B cell (primary cell): Measurements from ENCODE around the gene PPP6R2. TPM values are rescaled to one million over a fixed set of nuclear protein-coding genes. Genes with fewer than 3 reads are reported as not detected.
A peak's percentile ranks its signal among the peaks of the same experiment; 100 is the strongest.

ENCODE experiments used
- ATAC-seq: fragments of 200-7000 bp; cut with Tn5 transposase; one replicate; pipeline ENCODE4 v1.10.0; 2021; ENCODE audit warnings: low read depth, mild to moderate bottlenecking, moderate number of reproducible peaks, moderate library complexity
- CTCF ChIA-PET: fragments of 350-600 bp; sonication (Branson Sonifier 250); formaldehyde crosslinking; loops from one replicate; lab custom pipeline; 2021; ENCODE audit warnings: antibody characterized with exemption, inconsistent platforms; lab: Charles Lee
- POLR2A ChIA-PET: fragments of 350-600 bp; sonication (Branson Sonifier 250); formaldehyde crosslinking; loops from one replicate; lab custom pipeline; 2021; ENCODE audit warnings: antibody characterized with exemption; lab: Charles Lee
- DNase-seq: peaks from one replicate; pipeline ENCODE4 v3.0.0; 2013
- H2AFZ ChIP-seq: 2 replicates; pipeline ENCODE4 v1.6.1; 2012; ENCODE audit warnings: mild to moderate bottlenecking, low read depth, low read length; ENCODE audit not compliant: insufficient read depth, poor library complexity, severe bottlenecking
- H3K27ac ChIP-seq, 2 donors: 1 replicate in 1 of 2; 2 replicates in 1 of 2; pipeline ENCODE4 v1.5.1; 2012 to 2013; ENCODE audit warnings: low read length in 2 of 2, mild to moderate bottlenecking in 2 of 2, moderate library complexity in 1 of 2
- H3K27me3 ChIP-seq, 4 experiments: fragments of 200-600 bp in 1 of 4; sonication (generic) in 1 of 4; replicated peaks in 1 of 4; 1 replicate in 2 of 4; 2 replicates in 2 of 4; pipeline versions ENCODE4 v1.6.1 to v1.7.0; 2013 to 2016; ENCODE audit warnings: low read length in 3 of 4, mild to moderate bottlenecking in 2 of 4, mixed read lengths in 1 of 4, moderate library complexity in 1 of 4; ENCODE audit not compliant: insufficient read depth in 4 of 4, control insufficient read depth in 3 of 4; ENCODE audit errors: control extremely low read depth in 1 of 4
- H3K36me3 ChIP-seq, 2 experiments: replicated peaks in 1 of 2; 1 replicate in 1 of 2; 2 replicates in 1 of 2; pipeline versions ENCODE4 v1.6.1 to v1.7.1; 2013; ENCODE audit warnings: low read length in 1 of 2; ENCODE audit not compliant: insufficient read depth in 2 of 2, control insufficient read depth in 1 of 2; ENCODE audit errors: control extremely low read depth in 1 of 2, extremely low read depth in 1 of 2
- H3K4me1 ChIP-seq, 2 donors: fragments of 200-600 bp in 1 of 2; sonication (generic) in 1 of 2; 1 replicate in 1 of 2; 2 replicates in 1 of 2; pipeline versions ENCODE4 v1.5.1 to v1.6.1; 2013 to 2017; ENCODE audit warnings: low read length in 2 of 2; ENCODE audit not compliant: control insufficient read depth in 2 of 2, insufficient read depth in 2 of 2
- H3K4me2 ChIP-seq: replicated peaks from 2 replicates; pipeline ENCODE3; 2012; ENCODE audit warnings: mild to moderate bottlenecking, low read depth, low read length; ENCODE audit not compliant: poor library complexity, severe bottlenecking
- H3K4me3 ChIP-seq, 5 experiments: fragments of 200-600 bp in 1 of 5; sonication (generic) in 1 of 5; 1 replicate in 3 of 5; 2 replicates in 2 of 5; pipeline versions ENCODE4 v1.5.1 to v1.7.0; 2011 to 2016; ENCODE audit warnings: low read length in 4 of 5, mild to moderate bottlenecking in 4 of 5, low read depth in 2 of 5, control low read depth in 1 of 5, moderate library complexity in 1 of 5; ENCODE audit not compliant: insufficient read depth in 1 of 5; ENCODE audit errors: control extremely low read depth in 1 of 5, extremely low read depth in 1 of 5
- H3K79me2 ChIP-seq: fragments of 200-600 bp; sonication (generic); one replicate; pipeline ENCODE4 v1.6.0; 2016; ENCODE audit warnings: low read length; ENCODE audit not compliant: control insufficient read depth, insufficient read depth
- H3K9ac ChIP-seq: fragments of 200-600 bp; sonication (generic); 2 replicates; pipeline ENCODE4 v1.6.1; 2017; ENCODE audit warnings: mild to moderate bottlenecking, low read length, moderate library complexity
- H3K9me3 ChIP-seq, 3 donors: one replicate each; pipeline versions ENCODE4 v1.6.1 to v1.7.1; 2013; ENCODE audit warnings: low read length in 2 of 3; ENCODE audit not compliant: control insufficient read depth in 2 of 3, insufficient read depth in 1 of 3; ENCODE audit errors: control extremely low read depth in 1 of 3
- H4K20me1 ChIP-seq: 2 replicates; pipeline ENCODE4 v1.6.0; 2012; ENCODE audit warnings: mild to moderate bottlenecking, low read length; ENCODE audit not compliant: insufficient read depth, control insufficient read depth, poor library complexity, severe bottlenecking
- H3K27ac Mint-ChIP-seq: one replicate; pipeline ENCODE4 v1.8.0; 2021; ENCODE audit warnings: mixed read lengths
- H3K27me3 Mint-ChIP-seq: one replicate; pipeline ENCODE4 v1.8.0; 2021; ENCODE audit warnings: mixed read lengths
- H3K4me1 Mint-ChIP-seq: one replicate; pipeline ENCODE4 v1.8.0; 2021; ENCODE audit warnings: mixed read lengths
- H3K4me3 Mint-ChIP-seq: one replicate; pipeline ENCODE4 v1.8.0; 2021; ENCODE audit warnings: mixed read lengths
- H3K9me3 Mint-ChIP-seq: one replicate; pipeline ENCODE4 v1.8.0; 2022; ENCODE audit warnings: mixed read lengths; ENCODE audit not compliant: insufficient read depth
- EZH2 ChIP-seq: IDR thresholded peaks from 2 replicates; pipeline ENCODE4 v1.6.1; 2012; ENCODE audit warnings: borderline replicate concordance, low read depth, mild to moderate bottlenecking, moderate library complexity, low read length; ENCODE audit not compliant: insufficient read depth, poor library complexity, severe bottlenecking
- WGBS: methylation state at CpG from one replicate; pipeline ENCODE4 v1.1.5; 2013; ENCODE audit warnings: missing lambda C conversion rate; ENCODE audit not compliant: insufficient coverage; 5-methylcytosine and 5-hydroxymethylcytosine counted together
- intact Hi-C: fragments of 100-400 bp; cut with micrococcal nuclease; formaldehyde crosslinking; loops from one replicate; pipeline ENCODE4 v1.10.0; 2022
- polyA plus RNA-seq: library from polyadenylated mRNA; depleted of rRNA; stranded (reverse); fragments of >200 nt; gene quantifications from 2 replicates; pipeline ENCODE4 v1.2.3, GENCODE V29; 2012
- total RNA-seq, 2 donors: library from RNA; stranded (reverse); fragments of 120-200 nt in 1 of 2; gene quantifications; 1 replicate in 1 of 2; 2 replicates in 1 of 2; pipeline versions ENCODE4 v1.2.3 to v1.2.4, GENCODE V29; 2013 to 2022
- TF ChIP-seq, protein P1 (sequence below): fragments of 200-600 bp; IDR thresholded peaks from one replicate; pipeline ENCODE4 v1.8.0; 2022; ENCODE audit warnings: antibody characterized with exemption, mild to moderate bottlenecking

PPP6R2 gene
- total and polyA plus RNA-seq, 2 donors (not counting 1 experiment from before 2014, with no cell fraction given) = 91.4 to 98.7 TPM

DNA sequence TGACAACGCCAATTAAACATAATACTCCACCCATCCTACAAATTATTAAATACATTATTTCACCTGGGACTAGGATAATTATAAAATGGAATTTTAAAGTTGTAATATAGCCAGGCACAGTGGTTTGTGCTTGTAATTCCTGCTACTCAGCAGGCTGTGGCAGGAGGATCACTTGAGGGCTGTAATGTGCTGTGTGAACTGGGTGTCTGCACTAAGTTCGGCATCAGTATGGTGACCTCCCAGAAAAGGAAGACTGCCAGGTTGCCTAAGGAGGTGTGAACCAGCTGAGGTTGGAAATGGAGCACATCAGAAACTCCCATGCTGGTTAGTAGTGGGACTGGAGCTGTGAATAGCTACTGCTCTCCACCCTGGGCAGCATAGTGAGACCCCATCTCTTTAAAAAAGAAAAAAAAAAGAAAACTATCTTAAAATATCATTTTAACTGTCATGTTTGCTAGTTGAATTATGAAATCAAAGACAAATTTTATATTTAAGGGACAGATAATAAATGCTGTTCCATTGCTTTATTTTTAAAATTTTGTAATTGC lies 28.0 kb downstream of the PPP6R2 start:
- TF ChIP-seq EZH2 = no peak
- TF ChIP-seq, protein P1, sequence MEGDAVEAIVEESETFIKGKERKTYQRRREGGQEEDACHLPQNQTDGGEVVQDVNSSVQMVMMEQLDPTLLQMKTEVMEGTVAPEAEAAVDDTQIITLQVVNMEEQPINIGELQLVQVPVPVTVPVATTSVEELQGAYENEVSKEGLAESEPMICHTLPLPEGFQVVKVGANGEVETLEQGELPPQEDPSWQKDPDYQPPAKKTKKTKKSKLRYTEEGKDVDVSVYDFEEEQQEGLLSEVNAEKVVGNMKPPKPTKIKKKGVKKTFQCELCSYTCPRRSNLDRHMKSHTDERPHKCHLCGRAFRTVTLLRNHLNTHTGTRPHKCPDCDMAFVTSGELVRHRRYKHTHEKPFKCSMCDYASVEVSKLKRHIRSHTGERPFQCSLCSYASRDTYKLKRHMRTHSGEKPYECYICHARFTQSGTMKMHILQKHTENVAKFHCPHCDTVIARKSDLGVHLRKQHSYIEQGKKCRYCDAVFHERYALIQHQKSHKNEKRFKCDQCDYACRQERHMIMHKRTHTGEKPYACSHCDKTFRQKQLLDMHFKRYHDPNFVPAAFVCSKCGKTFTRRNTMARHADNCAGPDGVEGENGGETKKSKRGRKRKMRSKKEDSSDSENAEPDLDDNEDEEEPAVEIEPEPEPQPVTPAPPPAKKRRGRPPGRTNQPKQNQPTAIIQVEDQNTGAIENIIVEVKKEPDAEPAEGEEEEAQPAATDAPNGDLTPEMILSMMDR = no peak
- CTCF ChIA-PET = interaction anchor here (0.7 kb wide), 1 partner anchor 37 kb away, joined by 4 read pairs; no protein-coding TSS in a partner anchor

GRCh38 chr22:50376085-50376651 lies 33.0 kb downstream of the PPP6R2 start:
- H3K4me3 ChIP-seq = peak overlapping the region in 2 of 5 experiments; percentile 8 to 11
- Mint-ChIP-seq H3K4me3 (peak overlapping the region; percentile 65), H3K4me1 (peaks cover 19% of the 10 kb centered on the region), H3K27ac (peak overlapping the region; percentile 85), H3K9me3 (no peaks in the 10 kb centered on the region), H3K27me3 (no peaks in the 10 kb centered on the region)
- CTCF ChIA-PET = no interaction called here
- peak overlapping the region; percentile 5 for H2AFZ ChIP-seq
- POLR2A ChIA-PET = no interaction called here
- peaks cover 12 to 25% of the 10 kb centered on the region in 2 experiments for H3K36me3 ChIP-seq
- H3K4me1 ChIP-seq = peaks cover 16 to 21% of the 10 kb centered on the region in 2 donors
- DNase-seq (peak; percentile 56), ATAC-seq (peak; percentile 36)
- no peaks in the 10 kb centered on the region for H3K27me3 ChIP-seq
- no peak for TF ChIP-seq EZH2
- TF ChIP-seq, protein P1 = no peak
- H3K79me2 ChIP-seq = peaks cover 50% of the 10 kb centered on the region
- no peak overlapping the region for H3K9ac ChIP-seq
- H3K27ac ChIP-seq = peak overlapping the region; percentile 27 to 60
- H3K4me2 ChIP-seq = peak overlapping the region; percentile 56
- 0% methylated on average over 1 of the region's 5 CpGs for WGBS
- intact Hi-C loops = no loop called here
- peaks cover 0 to 3% (median 0%) of the 10 kb centered on the region in 3 donors for H3K9me3 ChIP-seq
- H4K20me1 ChIP-seq = no peaks in the 10 kb centered on the region

More for the DNA sequence above, 28.0 kb downstream of the PPP6R2 start:
- H4K20me1 ChIP-seq = peaks cover 19% of the 10 kb centered on the region
- peaks cover 0 to 3% (median 0%) of the 10 kb centered on the region in 3 donors for H3K9me3 ChIP-seq
- peaks cover 12 to 24% of the 10 kb centered on the region in 2 experiments for H3K36me3 ChIP-seq
- H3K4me1 Mint-ChIP-seq = peaks cover 13% of the 10 kb centered on the region
- no peak overlapping the region for H2AFZ ChIP-seq
- 88% methylated on average over 1 of the region's 2 CpGs for WGBS
- no peak overlapping the region for H3K4me3 ChIP-seq
- H3K27ac ChIP-seq = no peak overlapping the region
- peaks cover 11% of the 10 kb centered on the region in 2 donors for H3K4me1 ChIP-seq
- H3K79me2 ChIP-seq = peaks cover 48% of the 10 kb centered on the region
- H3K27me3 Mint-ChIP-seq = no peaks in the 10 kb centered on the region
- ATAC-seq (no peak), DNase-seq (no peak)
- H3K27ac Mint-ChIP-seq = no peak overlapping the region
- no peak overlapping the region for H3K9ac ChIP-seq
- no peaks in the 10 kb centered on the region for H3K27me3 ChIP-seq
- no peak overlapping the region for H3K4me3 Mint-ChIP-seq
- intact Hi-C loops = no loop called here
- POLR2A ChIA-PET = no interaction called here
- H3K9me3 Mint-ChIP-seq = no peaks in the 10 kb centered on the region
- H3K4me2 ChIP-seq = no peak overlapping the region
